Breast epithelium (tissue), 4 donors: ENCODE data around the gene KDM1B. TPM values are rescaled to one million over a fixed set of nuclear protein-coding genes. Genes with fewer than 3 reads are reported as not detected.

Experiments
- DNase-seq, 2 donors: peaks; one replicate each; pipeline ENCODE4 v3.0.0-alpha.2; 2019; ENCODE audit warnings: low spot score in 2 of 2
- H3K27ac ChIP-seq, 2 donors: fragments of 200-600 bp; sonication (generic) in 1 of 2; one replicate each; pipeline ENCODE4 v1.5.1; 2016 to 2019; ENCODE audit warnings: mild to moderate bottlenecking in 1 of 2
- H3K27me3 ChIP-seq, 2 donors: fragments of 200-600 bp; sonication (generic) in 1 of 2; one replicate each; pipeline versions ENCODE4 v1.5.1 to v1.6.0; 2017 to 2019; ENCODE audit warnings: control low read depth in 1 of 2, mild to moderate bottlenecking in 1 of 2
- H3K36me3 ChIP-seq: fragments of 200-600 bp; one replicate; pipeline ENCODE4 v1.5.1; 2019
- H3K4me1 ChIP-seq, 2 donors: fragments of 200-600 bp; sonication (generic); one replicate each; pipeline ENCODE4 v1.5.1; 2016 to 2019; ENCODE audit warnings: control low read depth in 1 of 2
- H3K4me3 ChIP-seq, 3 donors: fragments of 200-600 bp; sonication (generic); 1 replicate in 2 of 3; 2 replicates in 1 of 3; pipeline ENCODE4 v1.5.1; 2016 to 2019; ENCODE audit warnings: mild to moderate bottlenecking in 3 of 3, moderate library complexity in 2 of 3
- H3K9me3 ChIP-seq, 2 donors: fragments of 200-600 bp; sonication (generic) in 1 of 2; one replicate each; pipeline ENCODE4 v1.5.1; 2016 to 2019; ENCODE audit warnings: control low read depth in 1 of 2
- CTCF ChIP-seq, 3 donors: fragments of 450-650 bp; IDR thresholded peaks; one replicate each; pipeline ENCODE4 v1.5.1; 2016 to 2017; ENCODE audit warnings: antibody characterized with exemption in 3 of 3, mild to moderate bottlenecking in 3 of 3, moderate library complexity in 3 of 3
- POLR2A ChIP-seq: fragments of 450-650 bp; IDR thresholded peaks from one replicate; pipeline ENCODE4 v1.6.1; 2016; ENCODE audit warnings: antibody characterized with exemption, mild to moderate bottlenecking, moderate library complexity
- POLR2AphosphoS5 ChIP-seq, 3 donors: sonication (generic); formaldehyde crosslinking; IDR thresholded peaks; one replicate each; pipeline ENCODE4 v1.6.1; 2017; ENCODE audit warnings: antibody characterized with exemption in 3 of 3
- intact Hi-C: fragments of 100-400 bp; cut with DNase I; formaldehyde crosslinking; loops from one replicate; pipeline ENCODE4 v1.15.1; 2023; ENCODE audit warnings: low total_unique reads
- total RNA-seq, 3 donors: library from RNA; depleted of rRNA; stranded (reverse); fragments of >200 nt; gene quantifications; one replicate each; pipeline ENCODE4 v1.1.0, GENCODE V29; 2016

Gene KDM1B
- total RNA-seq, 3 donors from 2014 or later, result 14.4 to 18.6 (median 16.2) TPM

DNA sequence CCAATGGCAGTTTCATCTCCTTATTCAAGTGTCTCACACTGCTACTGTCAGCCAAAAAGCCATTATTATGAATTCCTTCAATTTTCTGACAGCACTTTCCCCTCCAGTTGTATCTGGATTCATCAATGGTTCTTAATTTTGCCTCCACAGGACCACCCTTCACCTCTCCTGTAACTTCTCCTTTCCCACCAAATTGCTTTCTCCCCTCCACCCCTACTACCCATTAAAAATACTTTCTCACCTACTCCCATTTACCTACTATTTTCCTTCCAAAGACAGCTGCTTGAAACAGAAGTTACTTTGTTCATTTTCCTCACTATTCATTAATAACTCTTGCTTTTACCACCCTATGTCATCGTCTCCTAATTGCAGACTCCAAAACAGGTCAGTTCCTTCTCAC, 79.3 kb downstream of the KDM1B start:
- peaks cover 8 to 13% of the 10 kb centered on the region in 2 donors for H3K9me3 ChIP-seq
- TF ChIP-seq CTCF (IDR thresholded peaks at IDR 0.05) (no peak), POLR2AphosphoS5 (IDR thresholded peaks at IDR 0.05) (no peak), POLR2A (no peak)
- H3K27me3 ChIP-seq, result no peaks in the 10 kb centered on the region
- H3K4me1 ChIP-seq, result no peaks in the 10 kb centered on the region
- no peaks in the 10 kb centered on the region for H3K36me3 ChIP-seq
- intact Hi-C loops, result no loop called here
- no peak overlapping the region for H3K4me3 ChIP-seq
- no peak overlapping the region for H3K27ac ChIP-seq
- no peak for DNase-seq

GRCh38 chr6:18235524-18235923, 80.3 kb downstream of the KDM1B start:
- no peaks in the 10 kb centered on the region for H3K27me3 ChIP-seq
- peaks cover 2 to 9% of the 10 kb centered on the region in 2 donors for H3K9me3 ChIP-seq
- no peaks in the 10 kb centered on the region for H3K36me3 ChIP-seq
- no peak for TF ChIP-seq POLR2A
- TF ChIP-seq CTCF (IDR thresholded peaks at IDR 0.05), result no peak
- TF ChIP-seq POLR2AphosphoS5 (IDR thresholded peaks at IDR 0.05), result no peak
- DNase-seq, result no peak
- intact Hi-C loops, result no loop called here
- H3K4me1 ChIP-seq, result no peaks in the 10 kb centered on the region
- no peak overlapping the region for H3K27ac ChIP-seq
- H3K4me3 ChIP-seq, result no peak overlapping the region

DNA sequence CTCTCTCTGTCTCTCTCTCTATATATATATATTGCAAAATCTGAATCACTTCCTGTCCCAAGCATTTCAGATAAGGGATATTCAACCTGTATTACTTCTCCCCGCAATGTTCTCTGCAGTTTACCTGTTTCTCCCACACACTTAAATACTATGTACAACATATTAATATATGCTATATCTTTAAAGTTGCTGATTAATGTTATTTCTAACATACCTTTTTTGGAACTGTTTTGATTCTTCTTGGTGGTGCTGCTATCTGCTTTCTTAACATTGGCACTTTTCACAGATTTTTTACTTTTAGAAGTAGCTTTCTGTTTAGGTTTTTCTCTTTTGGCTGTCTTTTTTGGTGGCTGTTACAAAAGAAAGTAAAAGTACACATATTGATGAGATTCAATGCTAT, 81.9 kb downstream of the KDM1B start:
- H3K27me3 ChIP-seq, result no peaks in the 10 kb centered on the region
- intact Hi-C loops, result no loop called here
- peaks cover 0 to under 1% of the 10 kb centered on the region in 2 donors for H3K9me3 ChIP-seq
- H3K27ac ChIP-seq, result no peak overlapping the region
- no peaks in the 10 kb centered on the region for H3K36me3 ChIP-seq
- TF ChIP-seq CTCF (IDR thresholded peaks at IDR 0.05) (no peak), POLR2AphosphoS5 (IDR thresholded peaks at IDR 0.05) (no peak), POLR2A (no peak)
- no peak overlapping the region for H3K4me3 ChIP-seq
- H3K4me1 ChIP-seq, result no peaks in the 10 kb centered on the region
- no peak for DNase-seq

GRCh38 chr6:18240230-18240629, 85.0 kb downstream of the KDM1B start:
- intact Hi-C loops, result no loop called here
- TF ChIP-seq POLR2AphosphoS5 (IDR thresholded peaks at IDR 0.05) (no peak), CTCF (IDR thresholded peaks at IDR 0.05) (no peak), POLR2A (no peak)
- Histone ChIP-seq H3K36me3 (no peaks in the 10 kb centered on the region), H3K4me1 (no peaks in the 10 kb centered on the region), H3K27me3 (no peaks in the 10 kb centered on the region), H3K27ac (no peak overlapping the region), H3K9me3 (no peaks in the 10 kb centered on the region), H3K4me3 (no peak overlapping the region)
- DNase-seq, result no peak

DNA sequence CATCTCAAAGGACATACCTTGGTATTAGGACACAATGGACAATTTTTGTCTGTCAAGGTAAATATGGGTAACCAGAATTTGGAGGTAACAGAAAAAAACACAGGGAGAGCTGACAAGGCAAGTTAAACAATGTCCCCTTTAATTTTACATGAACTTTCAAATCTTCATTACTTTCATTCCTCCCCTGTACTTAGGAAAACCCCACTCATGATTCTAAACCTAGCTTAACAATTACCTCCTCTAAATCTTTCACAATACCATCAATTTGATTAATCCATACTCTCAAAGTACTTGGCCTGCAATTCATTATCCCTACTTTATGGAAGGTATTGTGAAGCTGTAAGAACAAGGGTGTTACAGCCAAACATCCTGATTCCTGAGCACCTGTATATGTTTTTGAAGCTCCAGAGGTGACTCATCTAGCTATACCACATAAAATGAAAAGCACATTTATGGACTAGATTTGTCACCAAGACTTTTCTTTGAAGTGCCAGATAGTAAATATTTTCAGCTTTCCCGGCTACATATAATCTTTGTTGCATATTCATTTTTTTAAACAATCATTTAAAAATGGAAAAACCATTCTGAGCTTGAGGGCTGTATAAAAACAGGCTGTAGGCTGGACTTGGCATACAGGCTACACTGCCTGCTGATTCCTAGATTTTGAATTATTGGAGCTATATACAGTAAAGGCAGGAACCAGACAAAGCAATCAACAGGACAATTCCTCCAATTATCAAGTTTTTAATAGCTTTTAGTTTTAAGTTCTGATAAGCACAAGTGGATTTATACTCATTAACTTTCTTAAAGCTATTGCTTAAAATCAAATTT, 86.2 kb downstream of the KDM1B start:
- Histone ChIP-seq H3K9me3 (no peaks in the 10 kb centered on the region), H3K4me1 (no peaks in the 10 kb centered on the region), H3K4me3 (no peak overlapping the region), H3K27me3 (no peaks in the 10 kb centered on the region), H3K36me3 (no peaks in the 10 kb centered on the region), H3K27ac (no peak overlapping the region)
- intact Hi-C loops, result no loop called here
- no peak for DNase-seq
- TF ChIP-seq POLR2A (no peak), CTCF (IDR thresholded peaks at IDR 0.05) (no peak), POLR2AphosphoS5 (IDR thresholded peaks at IDR 0.05) (no peak)
